HepG2 (cell line): ENCODE data around the gene TMEM81. TPM values are rescaled to one million over a fixed set of nuclear protein-coding genes. Genes with fewer than 3 reads are reported as not detected.
A peak's percentile ranks its signal among the peaks of the same experiment; 100 is the strongest.

Experiments used
- ARID3A ChIP-seq: IDR thresholded peaks from 2 replicates; pipeline ENCODE4 v1.6.1; 2012; ENCODE audit warnings: low read depth, low read length, improper control_type of control experiment
- CAMTA2 ChIP-seq: sonication (generic); formaldehyde crosslinking; IDR thresholded peaks from 2 replicates; pipeline ENCODE4 v1.4.0; 2020; ENCODE audit warnings: mild to moderate bottlenecking, missing genetic modification reagents, borderline replicate concordance
- CREM ChIP-seq, 2 experiments: sonication (generic) in 1 of 2; formaldehyde crosslinking in 1 of 2; IDR thresholded peaks; 2 replicates each; pipeline versions ENCODE4 v1.4.0 to v1.6.1; 2016 to 2020; ENCODE audit warnings: antibody characterized with exemption in 1 of 2, mild to moderate bottlenecking in 1 of 2, missing genetic modification reagents in 1 of 2
- DMAP1 ChIP-seq: IDR thresholded peaks from 2 replicates; pipeline ENCODE4 v1.6.1; 2016
- DZIP1 ChIP-seq: sonication (generic); formaldehyde crosslinking; IDR thresholded peaks from 2 replicates; pipeline ENCODE4 v1.5.0; 2020; ENCODE audit warnings: mild to moderate bottlenecking, missing genetic modification reagents
- FOXJ3 ChIP-seq: sonication (generic); formaldehyde crosslinking; IDR thresholded peaks from 2 replicates; pipeline ENCODE4 v1.4.0; 2020; ENCODE audit warnings: missing genetic modification reagents, mild to moderate bottlenecking, borderline replicate concordance
- GZF1 ChIP-seq: sonication (generic); formaldehyde crosslinking; IDR thresholded peaks from 2 replicates; pipeline ENCODE4 v1.5.1; 2020; ENCODE audit warnings: mild to moderate bottlenecking, missing genetic modification reagents
- JUND ChIP-seq: sonication (generic); formaldehyde crosslinking; IDR thresholded peaks from 2 replicates; pipeline ENCODE4 v1.8.0; 2022; ENCODE audit warnings: mild to moderate bottlenecking, missing genetic modification reagents
- MYPOP ChIP-seq: sonication (generic); formaldehyde crosslinking; IDR thresholded peaks from 2 replicates; pipeline ENCODE4 v1.8.1; 2023; ENCODE audit warnings: mild to moderate bottlenecking, moderate library complexity, missing genetic modification reagents
- NFKB2 ChIP-seq: sonication (generic); formaldehyde crosslinking; IDR thresholded peaks from 2 replicates; pipeline ENCODE4 v1.4.0; 2020; ENCODE audit warnings: missing genetic modification reagents, borderline replicate concordance
- PBX3 ChIP-seq: sonication (generic); formaldehyde crosslinking; IDR thresholded peaks from 2 replicates; pipeline ENCODE4 v1.8.1; 2023; ENCODE audit warnings: missing genetic modification reagents, inconsistent platforms, borderline replicate concordance
- POLR2AphosphoS5 ChIP-seq: IDR thresholded peaks from 2 replicates; pipeline ENCODE4 v1.6.1; 2012; ENCODE audit warnings: low read depth, low read length
- SALL1 ChIP-seq: sonication (generic); formaldehyde crosslinking; IDR thresholded peaks from 2 replicates; pipeline ENCODE4 v1.8.0; 2022; ENCODE audit warnings: mild to moderate bottlenecking, missing genetic modification reagents
- SNAPC2 ChIP-seq: sonication (generic); formaldehyde crosslinking; IDR thresholded peaks from 2 replicates; pipeline ENCODE4 v1.8.1; 2022; ENCODE audit warnings: mild to moderate bottlenecking, missing genetic modification reagents
- YEATS4 ChIP-seq: sonication (generic); formaldehyde crosslinking; IDR thresholded peaks from 2 replicates; pipeline ENCODE4 v1.4.0; 2020; ENCODE audit warnings: missing genetic modification reagents, borderline replicate concordance
- YY1 ChIP-seq: IDR thresholded peaks from 2 replicates; pipeline ENCODE4 v1.6.1; 2011; ENCODE audit warnings: low read length, low read depth, moderate library complexity, mild to moderate bottlenecking; ENCODE audit not compliant: insufficient read depth, insufficient replicate concordance
- ZMYM3 ChIP-seq: sonication (generic); formaldehyde crosslinking; IDR thresholded peaks from 2 replicates; pipeline ENCODE4 v1.5.1; 2020; ENCODE audit warnings: mild to moderate bottlenecking, missing genetic modification reagents
- ZNF430 ChIP-seq: sonication (generic); formaldehyde crosslinking; IDR thresholded peaks from 2 replicates; pipeline ENCODE4 v1.9.0; 2021; ENCODE audit warnings: mild to moderate bottlenecking, missing genetic modification reagents
- ZNF576 ChIP-seq: sonication (generic); formaldehyde crosslinking; IDR thresholded peaks from 2 replicates; pipeline ENCODE4 v1.4.0; 2020; ENCODE audit warnings: mild to moderate bottlenecking, missing genetic modification reagents
- ZNF788 ChIP-seq: sonication (generic); formaldehyde crosslinking; IDR thresholded peaks from 2 replicates; pipeline ENCODE4 v1.5.0; 2020; ENCODE audit warnings: mild to moderate bottlenecking, missing genetic modification reagents, borderline replicate concordance
- ZNF891 ChIP-seq: sonication (generic); formaldehyde crosslinking; IDR thresholded peaks from 2 replicates; pipeline ENCODE4 v1.5.0; 2020; ENCODE audit warnings: mild to moderate bottlenecking, missing genetic modification reagents
- ZSCAN25 ChIP-seq: sonication (generic); formaldehyde crosslinking; IDR thresholded peaks from 2 replicates; pipeline ENCODE4 v1.8.0; 2022; ENCODE audit warnings: mild to moderate bottlenecking, missing genetic modification reagents
- polyA plus RNA-seq, 8 experiments: library from polyadenylated mRNA; depleted of rRNA in 3 of 8; stranded (reverse) in 7 of 8; unstranded in 1 of 8; fragments of >200 nt; fragmentation: Illumina TruSeq in 4 of 8; extraction: Trizol in 4 of 8; gene quantifications; 2 replicates each; pipeline versions ENCODE4 v1.2.1 to v1.2.3, GENCODE V29; 2011 to 2016; ENCODE audit warnings: low read depth in 4 of 8, missing spikeins in 1 of 8, mixed read lengths in 1 of 8; ENCODE audit not compliant: insufficient read depth in 1 of 8
- total RNA-seq, 5 experiments: library from RNA; depleted of rRNA; stranded (reverse); fragments of >200 nt; fragmentation: Illumina TruSeq; extraction: Trizol; gene quantifications; 2 replicates each; pipeline ENCODE4 v1.2.3, GENCODE V29; 2016; ENCODE audit warnings: low read depth in 1 of 5

TMEM81 gene
- total and polyA plus RNA-seq, 2 of the 13 experiments (the other 11 are each of a cell fraction or from before 2014, with no cell fraction given), result 1.1 TPM

- TF ChIP-seq ZNF576 (CRISPR knock-in tag) (no peak), PBX3 (CRISPR knock-in tag) (no peak), SNAPC2 (CRISPR knock-in tag) (0 out of 2 replicates have a peak, but pooled peaks have one; percentile 58), MYPOP (peak; percentile 68; the same call in 1 of the 2 replicates), GZF1 (CRISPR knock-in tag) (peak; percentile 93), DMAP1 (CRISPR knock-in tag) (peak; percentile 86), YY1 (peak; percentile 84), DZIP1 (CRISPR knock-in tag) (0 out of 2 replicates have a peak, but pooled peaks have one; percentile 52), NFKB2 (peak; percentile 77; the same call in 1 of the 2 replicates), CREM (IDR thresholded peaks at IDR 0.05) (peak; percentile 92), CREM (CRISPR knock-in tag; IDR thresholded peaks at IDR 0.05) (no peak), CAMTA2 (CRISPR knock-in tag) (no peak), POLR2AphosphoS5 (peak; percentile 88), FOXJ3 (CRISPR knock-in tag) (0 out of 2 replicates have a peak, but pooled peaks have one; percentile 75), ARID3A (peak; percentile 74; the same call in 1 of the 2 replicates), SALL1 (CRISPR knock-in tag) (peak; percentile 63; the same call in 1 of the 2 replicates), ZSCAN25 (CRISPR knock-in tag) (peak; percentile 78; the same call in 1 of the 2 replicates), ZNF788 (peak; percentile 90), JUND (CRISPR knock-in tag) (no peak), YEATS4 (CRISPR knock-in tag) (peak; percentile 79; the same call in 1 of the 2 replicates), ZMYM3 (CRISPR knock-in tag) (peak; percentile 69; the same call in 1 of the 2 replicates), ZNF430 (CRISPR knock-in tag) (no peak), ZNF891 (CRISPR knock-in tag) (peak; percentile 46; the same call in 1 of the 2 replicates)
These were observed 37.6 kb upstream of the TMEM81 start, which contains the start of gene RBBP5 (continued) for GRCh38 chr1:205121660-205122488.
